Nephron progenitor cell (in vitro differentiated cells): ENCODE measurements around the gene NR3C2.

Experiments used
- DNase-seq: peaks from one replicate; pipeline ENCODE4 v3.0.0; 2021
- H3K27ac Mint-ChIP-seq: 2 replicates; pipeline ENCODE4 v1.8.0; 2021; ENCODE audit warnings: mild to moderate bottlenecking, moderate library complexity, mixed read lengths
- H3K27me3 Mint-ChIP-seq: 2 replicates; pipeline ENCODE4 v1.8.0; 2021; ENCODE audit warnings: mild to moderate bottlenecking, low read depth, mixed read lengths; ENCODE audit not compliant: poor library complexity
- H3K36me3 Mint-ChIP-seq: 2 replicates; pipeline ENCODE4 v1.8.0; 2021; ENCODE audit warnings: low read depth, mixed read lengths
- H3K4me1 Mint-ChIP-seq: 2 replicates; pipeline ENCODE4 v1.8.0; 2021; ENCODE audit warnings: mixed read lengths
- H3K4me3 Mint-ChIP-seq: 2 replicates; pipeline ENCODE4 v1.8.0; 2021; ENCODE audit warnings: mild to moderate bottlenecking, moderate library complexity, mixed read lengths
- H3K9me3 Mint-ChIP-seq: 2 replicates; pipeline ENCODE4 v1.8.0; 2021; ENCODE audit warnings: mild to moderate bottlenecking, moderate library complexity, mixed read lengths
- CTCF ChIP-seq: fragments of 200-600 bp; sonication (generic); IDR thresholded peaks from 2 replicates; pipeline ENCODE4 v1.5.0; 2021; ENCODE audit warnings: antibody characterized with exemption

Gene NR3C2

GRCh38 chr4:148077581-148077980 lies 364.6 kb downstream of the NR3C2 start:
- no peak for TF ChIP-seq CTCF
- Mint-ChIP-seq H3K36me3 (peaks cover 85% of the 10 kb centered on the region), H3K9me3 (peaks cover 48% of the 10 kb centered on the region), H3K4me3 (no peak overlapping the region), H3K4me1 (peaks cover 17% of the 10 kb centered on the region), H3K27ac (no peak overlapping the region), H3K27me3 (peaks cover 7% of the 10 kb centered on the region)
- DNase-seq, result no peak

- DNase-seq, result no peak
- Mint-ChIP-seq H3K4me1 (peaks cover 17% of the 10 kb centered on the region), H3K27ac (no peak overlapping the region), H3K9me3 (peaks cover 42% of the 10 kb centered on the region), H3K36me3 (peaks cover 82% of the 10 kb centered on the region), H3K27me3 (peaks cover 5% of the 10 kb centered on the region), H3K4me3 (no peak overlapping the region)
- TF ChIP-seq CTCF, result no peak
Measured at GRCh38 chr4:148076964-148077363, 365.2 kb downstream of the NR3C2 start.

GRCh38 chr4:148075438-148075837 lies 366.8 kb downstream of the NR3C2 start:
- TF ChIP-seq CTCF, result no peak
- Mint-ChIP-seq H3K9me3 (peaks cover 32% of the 10 kb centered on the region), H3K36me3 (peaks cover 76% of the 10 kb centered on the region), H3K27me3 (peaks cover 3% of the 10 kb centered on the region), H3K27ac (no peak overlapping the region), H3K4me1 (peaks cover 31% of the 10 kb centered on the region), H3K4me3 (no peak overlapping the region)
- no peak for DNase-seq

- Mint-ChIP-seq H3K4me3 (no peak overlapping the region), H3K27me3 (peaks cover 3% of the 10 kb centered on the region), H3K9me3 (peaks cover 32% of the 10 kb centered on the region), H3K36me3 (peaks cover 67% of the 10 kb centered on the region), H3K27ac (peak overlapping the region; percentile 87), H3K4me1 (peaks cover 31% of the 10 kb centered on the region)
- DNase-seq, result no peak
- no peak for TF ChIP-seq CTCF
Measured at GRCh38 chr4:148074462-148074861, 367.8 kb downstream of the NR3C2 start.

GRCh38 chr4:148073349-148073748 lies 368.9 kb downstream of the NR3C2 start:
- DNase-seq, result no peak
- peaks cover 67% of the 10 kb centered on the region for H3K36me3 Mint-ChIP-seq
- H3K27me3 Mint-ChIP-seq, result peaks cover 3% of the 10 kb centered on the region
- H3K27ac Mint-ChIP-seq, result no peak overlapping the region
- H3K9me3 Mint-ChIP-seq, result peaks cover 32% of the 10 kb centered on the region
- peaks cover 31% of the 10 kb centered on the region for H3K4me1 Mint-ChIP-seq
- TF ChIP-seq CTCF, result no peak
- no peak overlapping the region for H3K4me3 Mint-ChIP-seq

- H3K27ac Mint-ChIP-seq, result no peak overlapping the region
- DNase-seq, result no peak
- peaks cover 3% of the 10 kb centered on the region for H3K27me3 Mint-ChIP-seq
- no peak overlapping the region for H3K4me3 Mint-ChIP-seq
- peaks cover 63% of the 10 kb centered on the region for H3K36me3 Mint-ChIP-seq
- H3K9me3 Mint-ChIP-seq, result peaks cover 32% of the 10 kb centered on the region
- no peak for TF ChIP-seq CTCF
- peaks cover 33% of the 10 kb centered on the region for H3K4me1 Mint-ChIP-seq
Measured at GRCh38 chr4:148072789-148073188, 369.4 kb downstream of the NR3C2 start.
